HG02970 (cell line): ENCODE data around the gene FAM237B.
"Not testable (repeated sequence)": the region's sequence is repeated elsewhere in the genome, so short reads cannot be mapped to it uniquely, and the experiment has no call there.

Experiments used
- ATAC-seq: cut with Tn5 transposase; IDR thresholded peaks from one replicate; pipeline ENCODE4 v1.9.1; 2021; ENCODE audit warnings: mild to moderate bottlenecking, moderate library complexity, moderate number of reproducible peaks; ENCODE audit not compliant: unreplicated experiment, low FRiP score

FAM237B gene

DNA sequence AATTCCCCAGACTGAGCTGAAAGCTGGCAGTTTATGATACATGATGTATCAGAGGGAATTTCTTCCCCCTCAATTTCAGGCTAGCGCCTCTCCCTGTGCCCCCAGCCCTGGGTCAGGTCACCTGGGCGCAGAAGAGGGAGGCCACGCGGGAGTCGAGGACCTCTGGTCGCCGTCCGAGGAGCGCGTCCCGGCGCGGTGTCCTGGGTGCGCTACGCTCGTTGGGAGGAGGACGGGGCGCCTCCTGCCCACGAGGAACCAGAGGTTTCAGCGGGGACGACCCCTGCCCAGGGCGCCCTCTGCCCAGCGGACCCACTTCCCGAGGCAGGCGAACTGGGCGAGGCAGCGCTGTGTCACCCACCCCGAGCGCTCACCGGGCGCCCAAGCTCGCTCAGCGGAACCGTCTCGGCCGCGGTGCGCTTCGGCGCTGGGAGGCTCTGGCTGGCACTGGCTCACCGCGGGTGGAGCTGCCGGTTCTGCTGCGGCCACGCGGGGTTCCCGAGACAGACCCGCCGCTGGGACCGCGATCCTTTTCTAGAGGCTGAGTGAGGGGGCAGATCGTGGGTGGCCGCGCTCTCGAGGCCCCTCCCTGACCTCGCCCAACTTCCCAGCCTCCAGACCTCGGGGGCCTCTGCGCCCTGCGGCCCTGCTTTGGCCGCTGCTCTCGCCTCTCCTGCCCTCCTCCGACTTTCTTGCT is at the start of gene FAM237B:
TSS of gene FAM237B (minus strand) at position 504 of the 694 bp plus-strand sequence. CDS start 1,556 bp downstream, outside the sequence.
- ATAC-seq: no peak

DNA sequence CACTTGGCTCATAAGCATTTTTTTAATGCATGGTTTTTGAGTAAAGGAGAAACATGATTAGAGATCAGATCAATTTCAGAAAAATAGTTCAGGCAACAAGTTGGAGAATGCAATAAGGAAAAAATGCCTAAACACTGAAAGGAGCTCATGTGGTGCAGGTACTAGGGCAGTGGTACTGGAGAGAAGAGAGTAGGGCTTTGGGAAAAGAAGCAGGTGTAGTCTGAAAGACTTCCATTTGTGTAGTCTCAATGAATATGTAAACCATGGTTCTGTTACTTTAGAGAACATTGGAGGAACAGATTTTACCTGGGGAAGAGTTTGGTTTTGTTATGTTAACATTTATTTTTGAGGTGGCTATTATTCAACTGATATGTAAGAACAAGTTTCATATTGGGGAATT is 30.9 kb upstream of the FAM237B start:
- ATAC-seq: no peak

DNA sequence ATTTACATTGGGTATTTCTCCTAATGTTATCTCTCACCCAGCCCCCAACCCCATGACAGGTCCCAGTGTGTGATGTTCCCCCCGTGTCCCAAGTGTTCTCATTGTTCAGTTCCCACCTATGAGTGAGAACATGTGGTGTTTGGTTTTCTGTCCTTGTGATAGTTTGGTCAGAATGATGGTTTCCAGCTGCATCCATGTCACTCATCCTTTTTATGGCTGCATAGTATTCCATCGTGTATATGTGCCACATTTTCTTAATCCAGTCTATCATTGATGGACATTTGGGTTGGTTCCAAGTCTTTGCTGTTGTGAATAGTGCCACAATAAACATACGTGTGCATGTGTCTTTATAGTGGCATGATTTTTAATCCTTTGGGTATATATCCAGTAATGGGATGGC is 28.9 kb upstream of the FAM237B start:
- ATAC-seq: not testable (repeated sequence)

DNA sequence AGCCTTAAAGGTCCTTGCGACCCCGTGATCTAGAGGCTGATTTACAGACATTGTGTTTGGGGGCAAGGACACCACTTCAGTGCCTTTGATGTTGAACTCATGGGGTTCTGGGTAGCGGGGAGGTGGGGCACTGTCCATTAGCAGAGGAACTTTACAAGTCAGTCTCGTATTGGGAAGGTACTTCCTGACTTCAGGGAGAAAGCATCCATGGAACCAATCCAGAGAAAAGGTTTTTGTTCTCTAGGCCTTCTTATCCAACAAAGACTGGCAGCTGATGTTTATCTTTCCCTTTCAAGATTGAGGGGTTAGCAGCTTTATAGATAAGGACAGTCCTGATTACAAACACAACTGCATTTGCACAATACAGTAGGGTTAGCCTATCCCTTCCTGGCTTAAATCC is 28.2 kb upstream of the FAM237B start:
- no peak for ATAC-seq

DNA sequence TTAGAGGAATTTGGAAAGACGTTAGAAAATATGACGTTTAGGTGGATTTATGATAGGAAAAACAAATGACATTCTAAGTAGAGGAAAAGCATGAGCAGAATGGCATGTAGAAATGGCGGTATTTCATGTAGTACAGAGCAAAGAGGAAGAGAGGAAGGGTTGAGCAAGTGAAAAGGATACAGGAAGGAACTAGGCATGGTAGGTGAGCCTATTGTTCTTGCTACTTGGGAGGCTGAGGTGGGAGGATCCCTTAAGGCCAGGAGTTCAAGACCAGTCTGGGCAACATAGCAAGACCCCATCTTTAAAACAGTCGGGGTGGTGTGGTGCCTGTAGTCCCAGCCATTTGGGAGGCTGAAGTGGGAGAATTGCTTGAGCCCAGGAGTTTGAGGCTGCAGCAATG is 26.7 kb upstream of the FAM237B start:
- no peak for ATAC-seq

DNA sequence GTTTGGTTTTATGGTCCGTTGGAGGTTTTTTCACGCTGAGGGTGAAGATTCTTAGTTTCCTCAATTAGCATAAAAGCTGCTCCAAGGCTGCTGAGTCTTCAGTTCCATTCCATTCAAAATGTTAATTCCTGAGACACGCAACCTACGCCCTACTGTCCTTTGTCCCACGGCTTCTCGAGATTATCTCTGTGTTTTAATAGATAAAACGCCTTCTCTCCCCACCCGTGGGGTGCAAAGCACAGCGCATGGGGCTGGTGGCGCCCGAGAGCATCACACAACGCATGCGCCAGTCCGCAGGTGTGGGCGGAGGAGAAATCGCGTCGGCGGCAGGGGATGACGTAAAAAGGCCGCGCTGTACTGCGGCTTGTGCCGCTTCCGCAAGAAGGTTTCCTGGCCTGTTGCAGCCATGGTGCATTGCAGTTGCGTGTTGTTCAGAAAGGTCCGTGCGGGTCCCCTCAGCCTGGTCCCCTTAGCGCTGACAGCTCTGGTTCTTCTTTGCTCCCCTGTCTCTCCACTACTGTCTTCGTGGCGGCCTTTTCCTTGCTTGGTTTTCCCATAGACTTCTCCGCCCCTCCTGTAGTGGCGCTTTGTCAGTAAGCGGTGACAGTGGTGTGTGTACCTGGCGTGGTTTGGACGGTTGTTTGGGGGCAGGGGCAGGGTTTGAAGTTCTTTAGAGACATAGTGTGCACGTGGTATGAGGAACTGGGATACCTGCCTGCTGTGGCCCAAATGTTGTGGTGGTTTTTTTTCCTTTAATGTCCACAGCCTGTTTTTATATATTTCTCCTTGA is 25.4 kb upstream of the FAM237B start, which contains the start of gene GTPBP10:
TSS of gene GTPBP10 (plus strand) at position 381 of the 790 bp plus-strand sequence. CDS start at position 407, 26 bp downstream.
- ATAC-seq: peak; percentile 98

DNA sequence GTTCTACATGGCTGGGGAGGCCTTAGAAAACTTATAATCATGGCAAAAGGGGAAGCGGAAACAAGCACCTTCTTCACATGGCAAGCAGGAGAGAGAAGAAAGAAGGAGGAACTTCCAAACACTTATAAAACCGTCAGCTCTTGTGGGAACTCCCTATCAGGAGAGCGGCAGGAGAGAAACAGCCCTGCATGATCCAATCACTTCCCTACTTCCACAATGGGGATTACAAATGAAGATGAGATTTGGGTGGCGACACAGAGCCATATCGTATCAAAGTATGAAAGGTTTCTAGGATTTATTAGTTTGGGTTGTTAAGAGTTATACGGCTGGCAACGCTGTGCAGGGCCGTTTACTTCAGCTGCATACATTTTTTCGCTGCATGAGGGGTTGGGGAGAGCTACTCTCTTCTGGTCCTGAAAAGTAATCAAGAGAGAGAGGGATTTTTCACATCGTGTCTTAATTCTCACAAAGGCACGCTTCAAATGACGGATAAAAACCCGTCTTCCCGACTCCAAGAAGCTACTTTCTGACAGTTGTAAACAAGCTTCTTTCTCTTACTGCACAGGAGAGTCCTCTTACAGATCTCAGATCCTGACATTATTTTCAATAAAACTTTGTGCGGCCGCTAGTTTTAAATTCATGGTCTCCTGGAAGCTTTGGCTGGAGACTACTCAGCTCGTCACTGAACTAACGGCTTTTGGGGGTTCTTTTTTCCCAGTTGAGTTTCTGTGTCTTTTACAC is 24.7 kb upstream of the FAM237B start:
- ATAC-seq: no peak

DNA sequence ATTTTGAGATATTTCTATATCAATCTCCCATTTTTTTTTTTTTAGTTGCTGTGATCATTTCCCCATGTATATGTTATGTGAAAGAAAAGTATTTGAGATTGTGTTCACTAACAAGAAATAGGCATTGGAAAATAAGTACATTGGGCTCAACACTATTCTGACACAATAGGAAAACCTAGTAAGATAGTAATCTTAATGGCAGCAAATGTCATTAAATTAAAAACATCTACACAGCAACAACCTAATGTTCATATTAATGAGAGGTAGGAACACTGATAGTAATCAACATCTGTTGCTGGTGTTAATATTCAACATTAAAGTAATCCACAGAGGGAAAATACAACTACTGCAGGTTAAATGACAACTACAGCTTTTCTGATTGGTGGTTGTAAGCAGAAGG is 23.9 kb upstream of the FAM237B start:
- no peak for ATAC-seq

DNA sequence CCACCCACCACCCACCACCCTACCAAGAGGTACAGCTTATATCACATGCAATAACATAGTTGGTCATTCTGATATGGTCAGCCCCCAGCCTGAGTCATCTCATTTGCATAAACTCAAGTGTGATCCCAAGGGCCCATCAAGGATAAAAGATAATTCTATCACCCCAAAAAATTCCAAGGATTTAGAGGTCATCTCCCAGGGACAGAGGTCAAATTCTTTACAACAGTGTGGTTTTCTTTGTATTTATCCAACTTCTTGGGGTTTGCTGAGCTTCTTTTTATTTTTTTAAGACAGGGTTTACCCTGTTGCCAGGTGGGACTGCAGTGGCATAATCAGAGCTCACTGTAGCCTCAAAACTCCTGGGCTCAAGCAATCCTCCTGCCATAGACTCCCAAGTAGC is 16.0 kb upstream of the FAM237B start:
- no peak for ATAC-seq

DNA sequence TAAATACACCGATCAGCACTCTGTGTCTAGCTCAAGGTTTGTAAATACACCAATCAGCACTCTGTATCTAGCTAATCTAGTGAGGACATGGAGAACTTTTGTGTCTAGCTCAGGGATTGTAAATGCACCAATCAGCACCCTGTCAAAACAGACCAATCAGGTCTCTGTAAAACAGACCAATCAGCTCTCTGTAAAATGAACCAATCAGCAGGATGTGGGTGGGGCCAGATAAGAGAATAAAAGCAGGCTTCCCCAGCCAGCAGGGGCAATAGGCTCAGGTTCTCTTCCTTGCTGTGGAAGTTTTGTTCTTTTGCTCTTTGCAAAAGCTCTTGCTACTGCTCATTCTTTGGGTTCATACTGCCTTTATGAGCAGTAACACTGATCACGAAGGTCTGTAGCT is 13.8 kb upstream of the FAM237B start:
- ATAC-seq: not testable (repeated sequence)

DNA sequence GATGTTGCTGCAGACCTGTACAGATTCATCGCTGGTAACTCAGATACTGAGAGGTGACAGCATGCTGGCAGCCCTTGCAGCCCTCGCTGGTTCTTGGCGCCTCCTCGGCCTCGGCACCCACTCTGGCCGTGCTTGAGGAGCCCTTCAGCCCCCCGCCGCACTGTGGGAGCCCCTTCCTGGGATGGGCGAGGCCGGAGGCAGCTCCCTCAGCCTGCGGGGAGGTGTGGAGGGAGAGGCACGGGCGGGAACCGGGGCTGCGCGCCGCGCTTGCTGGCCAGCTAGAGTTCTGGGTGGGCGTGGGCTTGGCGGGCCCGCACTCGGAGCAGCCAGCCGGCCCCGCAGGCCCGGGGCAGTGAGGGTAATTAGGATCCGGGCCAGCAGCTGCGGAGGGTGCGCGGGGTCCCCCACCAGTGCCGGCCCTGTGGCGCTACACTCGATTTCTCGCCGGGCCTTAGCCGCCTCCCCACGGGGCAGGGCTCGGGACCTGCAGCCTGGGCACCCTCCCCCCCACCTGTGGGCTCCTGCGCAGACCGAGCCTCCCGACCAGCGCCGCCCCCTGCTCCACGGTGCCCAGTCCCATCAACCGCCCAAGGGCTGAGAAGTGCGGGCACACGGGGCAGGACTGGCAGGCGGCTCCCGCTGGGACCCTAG is 13.2 kb upstream of the FAM237B start:
- no peak for ATAC-seq

DNA sequence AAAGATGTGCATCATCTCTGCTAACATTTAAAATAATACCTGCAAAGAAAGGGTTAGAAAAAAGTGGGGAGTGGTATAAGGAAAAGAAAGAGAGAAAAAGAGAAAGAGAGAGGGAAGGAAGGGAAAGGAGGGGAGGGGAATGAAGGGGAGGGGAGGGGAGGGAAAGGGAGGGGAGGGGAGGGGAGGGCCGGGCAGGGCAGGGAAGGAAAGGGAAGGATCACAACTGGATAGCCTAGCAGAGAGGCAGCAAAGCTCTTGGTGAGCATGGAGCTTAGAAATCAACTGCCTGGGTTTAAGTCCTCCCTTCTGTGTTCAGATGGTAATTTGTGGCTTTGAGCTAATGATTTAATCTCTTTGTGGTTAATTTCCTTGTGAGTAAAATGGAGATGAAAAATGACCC is 5.4 kb upstream of the FAM237B start:
- no peak for ATAC-seq

DNA sequence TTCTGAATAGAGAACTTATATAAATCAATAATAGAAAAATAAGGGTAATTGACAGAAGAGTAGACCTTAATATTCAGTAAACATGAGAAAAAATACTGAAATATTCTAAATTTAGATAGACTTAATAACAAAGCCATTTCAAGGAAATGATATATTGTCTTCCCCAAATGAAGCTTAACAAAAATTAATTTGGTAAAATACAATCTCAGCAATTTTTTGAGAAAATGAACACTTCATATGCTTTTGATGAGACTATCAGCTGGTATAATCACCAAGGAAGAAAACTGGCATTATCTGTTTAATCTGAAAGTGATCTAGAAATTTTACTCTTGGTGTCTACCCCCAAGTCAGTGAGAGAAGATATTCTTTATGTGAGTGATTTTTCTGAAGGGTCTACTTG is 1.7 kb upstream of the FAM237B start:
- no peak for ATAC-seq

DNA sequence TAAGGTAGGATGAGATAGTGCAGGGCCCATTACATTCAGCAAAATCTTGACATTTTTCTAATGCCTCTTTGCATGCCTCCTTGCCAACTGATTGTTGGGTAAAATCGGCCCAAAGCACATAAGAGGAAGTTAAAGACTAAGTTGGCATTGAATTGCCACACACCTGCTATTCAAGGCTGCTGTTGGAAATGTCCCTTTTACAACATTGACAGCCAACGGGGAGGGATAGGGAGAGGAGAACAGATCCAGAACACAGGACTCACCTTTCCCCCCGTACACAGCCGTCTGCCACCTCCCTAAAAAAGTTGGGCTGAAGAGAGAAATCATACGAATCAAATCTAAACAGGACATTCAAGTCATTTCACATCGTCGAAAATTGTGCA is 695 bp downstream of the FAM237B start:
- no peak for ATAC-seq

DNA sequence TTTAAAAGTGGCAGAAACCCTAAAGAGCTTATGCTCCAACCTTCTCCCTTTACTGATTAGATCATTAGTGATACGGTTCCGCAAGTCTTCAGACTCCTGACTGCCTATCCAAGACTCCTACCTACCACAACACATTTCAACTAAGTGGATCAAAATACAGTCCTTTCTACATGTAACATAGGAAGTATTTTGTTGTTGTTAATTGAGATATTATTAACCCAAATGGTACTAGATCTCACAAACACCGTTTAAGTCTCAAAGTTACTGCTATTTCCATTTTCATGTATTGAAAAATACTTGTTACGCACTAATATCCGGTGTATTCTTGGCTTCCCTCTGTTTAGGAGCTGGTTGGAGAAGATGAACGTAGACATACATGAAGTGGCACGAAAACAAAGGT is 1.1 kb downstream of the FAM237B start:
- ATAC-seq: no peak

DNA sequence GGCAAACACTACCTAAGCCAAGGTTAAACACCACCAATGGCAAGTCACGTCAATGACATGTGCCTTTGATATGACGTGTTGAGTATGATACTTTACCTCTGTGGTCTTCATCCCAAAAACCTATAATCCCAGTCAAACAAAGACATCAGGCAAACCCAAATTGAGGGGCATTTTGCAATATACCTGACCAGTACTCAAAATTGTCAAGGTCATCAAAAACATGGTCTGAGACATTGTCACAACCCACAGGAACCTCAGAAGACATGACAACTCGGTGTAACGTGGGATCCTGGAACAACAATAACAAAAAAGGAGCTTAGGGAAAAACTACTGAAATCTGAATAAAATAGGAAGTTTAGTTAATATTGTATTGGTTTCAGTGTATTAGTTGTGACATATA is 7.2 kb downstream of the FAM237B start:
- no peak for ATAC-seq

DNA sequence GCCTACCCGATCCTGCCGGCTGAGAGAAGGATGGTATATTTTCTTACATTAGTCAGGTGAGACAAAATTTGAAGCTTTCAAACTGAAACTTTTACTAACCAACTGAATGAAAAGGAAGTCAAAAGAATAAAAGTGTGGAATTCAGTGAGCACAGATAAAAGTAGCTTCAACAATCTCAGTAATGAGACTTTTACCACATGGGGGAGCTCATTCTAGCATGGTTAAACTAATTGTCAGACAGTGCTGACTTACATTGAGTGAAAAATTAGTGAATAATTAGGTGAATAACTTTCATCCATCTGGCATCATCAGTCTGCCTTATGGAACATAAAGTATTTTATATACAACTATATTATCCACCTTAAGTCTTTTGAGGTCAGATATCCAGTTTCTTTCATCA is 8.4 kb downstream of the FAM237B start:
- ATAC-seq: no peak

DNA sequence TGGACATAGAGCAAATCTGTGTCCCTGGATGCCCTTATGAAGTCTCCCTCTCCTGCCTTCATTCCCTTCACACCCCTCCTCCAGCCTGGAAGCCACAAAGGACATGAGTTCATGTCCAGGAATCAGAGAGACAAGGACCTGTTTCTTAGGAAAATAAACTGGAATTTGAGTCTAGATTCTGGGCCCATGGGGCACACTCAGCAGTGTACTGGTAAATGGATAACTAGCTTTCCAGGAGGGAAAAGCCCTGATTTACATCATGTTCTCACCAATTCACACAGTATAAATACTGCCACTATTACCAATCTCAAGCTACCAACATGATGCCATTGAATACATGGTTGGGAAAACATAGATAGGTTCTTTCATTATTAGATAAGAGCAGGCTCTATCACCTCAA is 9.9 kb downstream of the FAM237B start:
- ATAC-seq: no peak

DNA sequence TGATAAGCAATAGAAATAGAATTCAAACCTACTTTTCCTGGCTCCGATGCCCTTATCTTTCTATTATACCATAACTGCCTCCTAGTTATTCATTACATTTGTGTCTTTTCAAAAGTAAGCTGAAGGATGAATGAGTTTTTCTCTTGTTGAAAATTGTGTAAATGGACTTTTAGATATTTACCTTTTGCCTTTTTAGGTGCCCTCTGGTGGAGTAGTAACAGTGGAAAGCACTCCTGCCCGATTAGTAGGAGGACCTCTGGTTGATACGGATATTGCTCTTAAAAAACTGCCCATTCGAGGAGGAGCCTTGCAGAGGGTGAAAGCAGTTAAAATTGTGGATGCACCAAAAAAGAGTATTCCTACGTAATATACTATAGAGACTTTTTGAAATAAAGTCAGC is 11.2 kb downstream of the FAM237B start:
- ATAC-seq: no peak

DNA sequence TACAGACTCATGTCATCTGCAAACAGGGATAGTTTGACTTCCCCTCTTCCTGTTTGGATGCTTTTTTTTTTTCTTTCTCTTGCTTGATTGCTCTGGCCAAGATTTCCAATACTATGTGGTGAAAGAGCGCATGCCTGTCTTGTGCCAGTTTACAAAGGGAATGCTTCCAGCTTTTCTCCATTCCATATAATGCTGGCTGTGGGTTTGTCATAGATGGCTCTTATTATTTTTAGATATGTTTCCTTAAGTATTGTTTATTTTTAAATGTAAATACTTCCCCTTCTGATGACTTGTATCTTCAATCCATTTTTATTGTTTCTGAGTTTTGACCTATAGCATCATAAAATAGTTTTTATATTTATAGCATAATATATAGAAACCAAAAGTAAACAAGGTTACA is 17.9 kb downstream of the FAM237B start:
- no peak for ATAC-seq
